ENCODE measurements around the gene KLHL29.

GRCh38 chr2:23399674-23400261 is 14.8 kb downstream of the KLHL29 start:
- TF ChIP-seq POLR2A (IDR thresholded peaks at IDR 0.05), result no peak
- no peak for TF ChIP-seq CTCF (IDR thresholded peaks at IDR 0.05)
